Retina (tissue), 1 donor: Measurements from ENCODE around the gene SLC1A7.

Source experiments
- DNase-seq: peaks from one replicate; pipeline ENCODE4 v3.0.0-alpha.2; 2016

The SLC1A7 gene

GRCh38 chr1:53132176-53132575 lies 10.3 kb downstream of the SLC1A7 start:
- no peak for DNase-seq

GRCh38 chr1:53131590-53131938 lies 10.9 kb downstream of the SLC1A7 start:
- no peak for DNase-seq

- no peak for DNase-seq
These were observed 11.4 kb downstream of the SLC1A7 start for GRCh38 chr1:53130878-53131589.

GRCh38 chr1:53130598-53130877 lies 11.9 kb downstream of the SLC1A7 start:
- no peak for DNase-seq

GRCh38 chr1:53129891-53130597 lies 12.4 kb downstream of the SLC1A7 start:
- DNase-seq: no peak

- DNase-seq: no peak
These were observed 14.0 kb downstream of the SLC1A7 start for GRCh38 chr1:53128401-53128800.

- no peak for DNase-seq
These were observed 14.9 kb downstream of the SLC1A7 start for GRCh38 chr1:53127546-53127945.

GRCh38 chr1:53126495-53126894 lies 15.9 kb downstream of the SLC1A7 start:
- DNase-seq: no peak

- DNase-seq: no peak
These were observed 16.6 kb downstream of the SLC1A7 start for GRCh38 chr1:53125623-53126360.

GRCh38 chr1:53125122-53125521 lies 17.3 kb downstream of the SLC1A7 start:
- no peak for DNase-seq

- DNase-seq: no peak
These were observed 18.8 kb downstream of the SLC1A7 start for GRCh38 chr1:53123453-53124140.

- DNase-seq: no peak
These were observed 19.5 kb downstream of the SLC1A7 start for GRCh38 chr1:53122961-53123413.

- no peak for DNase-seq
These were observed 20.1 kb downstream of the SLC1A7 start for GRCh38 chr1:53122201-53122885.

GRCh38 chr1:53121319-53122172 lies 20.9 kb downstream of the SLC1A7 start:
- DNase-seq: peak; percentile 63

GRCh38 chr1:53120659-53121058 lies 21.8 kb downstream of the SLC1A7 start:
- no peak for DNase-seq

- DNase-seq: no peak
These were observed 24.6 kb downstream of the SLC1A7 start for GRCh38 chr1:53117836-53118235.

GRCh38 chr1:53116933-53117600 lies 25.4 kb downstream of the SLC1A7 start:
- DNase-seq: no peak

GRCh38 chr1:53116307-53116810 lies 26.1 kb downstream of the SLC1A7 start:
- DNase-seq: peak; percentile 43

GRCh38 chr1:53115403-53116306 lies 26.8 kb downstream of the SLC1A7 start:
- peak; percentile 61 for DNase-seq
